Subcutaneous abdominal adipose tissue (tissue), 5 donors: Measurements from ENCODE around the gene KDM4B.

Source experiments
- H3K27ac ChIP-seq: one replicate; pipeline ENCODE4 v1.7.0; 2013; ENCODE audit warnings: low read depth, mild to moderate bottlenecking, inconsistent platforms, low read length, moderate library complexity
- H3K27me3 ChIP-seq, 5 donors: one replicate each; pipeline ENCODE4 v1.7.0; 2013; ENCODE audit warnings: low read length in 5 of 5, inconsistent platforms in 1 of 5; ENCODE audit not compliant: control insufficient read depth in 5 of 5, insufficient read depth in 4 of 5
- H3K36me3 ChIP-seq, 5 donors: one replicate each; pipeline ENCODE4 v1.7.0; 2013; ENCODE audit warnings: low read length in 5 of 5; ENCODE audit not compliant: control insufficient read depth in 5 of 5, insufficient read depth in 5 of 5
- H3K4me1 ChIP-seq, 5 donors: one replicate each; pipeline ENCODE4 v1.7.0; 2013; ENCODE audit warnings: low read length in 5 of 5, mild to moderate bottlenecking in 3 of 5, moderate library complexity in 1 of 5; ENCODE audit not compliant: control insufficient read depth in 5 of 5, insufficient read depth in 5 of 5
- H3K4me3 ChIP-seq, 5 donors: one replicate each; pipeline ENCODE4 v1.7.0; 2013; ENCODE audit warnings: low read length in 5 of 5, low read depth in 1 of 5
- H3K9ac ChIP-seq, 5 donors: one replicate each; pipeline ENCODE4 v1.7.0; 2013; ENCODE audit warnings: low read length in 5 of 5, mild to moderate bottlenecking in 4 of 5, moderate library complexity in 3 of 5
- H3K9me3 ChIP-seq, 5 donors: one replicate each; pipeline ENCODE4 v1.7.0; 2013; ENCODE audit warnings: low read length in 5 of 5; ENCODE audit not compliant: control insufficient read depth in 5 of 5
- donor health status: healthy.
- donor health status: healthy.
- donor health status: healthy.
- donor health status: healthy.
- donor health status: healthy.

Gene KDM4B

DNA sequence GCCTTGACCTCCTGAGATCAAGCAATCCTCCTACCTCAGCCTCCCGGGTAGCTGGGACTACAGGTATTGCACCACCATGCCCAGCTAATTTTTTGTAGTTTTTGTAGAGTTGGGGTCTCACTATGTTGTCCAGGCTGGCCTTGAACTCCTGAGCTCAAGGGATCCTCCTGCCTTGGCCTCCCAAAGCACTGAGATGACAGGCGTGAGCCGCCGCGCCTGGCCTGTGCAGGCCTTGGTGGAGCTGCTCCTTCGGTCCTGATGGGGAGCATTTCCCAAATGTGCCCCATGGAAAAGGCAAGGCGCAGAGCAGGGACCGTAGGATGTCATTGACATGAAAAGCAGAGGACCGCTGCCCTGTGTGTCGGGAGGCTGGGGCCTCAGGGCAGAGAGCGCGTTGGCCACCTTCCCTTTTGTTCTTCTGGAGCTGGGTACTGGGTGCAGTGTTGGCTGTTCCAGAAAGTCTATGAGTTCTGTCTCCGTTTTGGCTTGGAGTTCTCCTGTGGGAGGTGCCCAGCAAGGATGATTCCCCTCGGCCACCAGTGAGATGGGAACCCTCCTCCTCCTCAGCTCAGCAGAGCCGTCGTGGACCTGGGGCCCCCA is 128.5 kb downstream of the KDM4B start:
- Histone ChIP-seq H3K4me1 (peaks cover 0 to 6% (median 0%) of the 10 kb centered on the region in 5 donors), H3K4me3 (no peak overlapping the region), H3K9ac (no peak overlapping the region), H3K27me3 (no peaks in the 10 kb centered on the region), H3K36me3 (peaks cover 0 to 44% (median 21%) of the 10 kb centered on the region in 5 donors), H3K9me3 (peaks cover 7 to 24% (median 19%) of the 10 kb centered on the region in 5 donors), H3K27ac (no peak overlapping the region)

- Histone ChIP-seq H3K4me1 (peaks cover 0 to 10% (median 4%) of the 10 kb centered on the region in 5 donors), H3K36me3 (peaks cover 0 to 45% (median 18%) of the 10 kb centered on the region in 5 donors), H3K4me3 (no peak overlapping the region), H3K9me3 (peaks cover 7 to 24% (median 19%) of the 10 kb centered on the region in 5 donors), H3K9ac (no peak overlapping the region), H3K27me3 (no peaks in the 10 kb centered on the region), H3K27ac (no peak overlapping the region)
Measured at GRCh38 chr19:5097959-5098623, 129.2 kb downstream of the KDM4B start.

- H3K9ac ChIP-seq, result no peak overlapping the region
- no peak overlapping the region for H3K27ac ChIP-seq
- peaks cover 0 to 44% (median 18%) of the 10 kb centered on the region in 5 donors for H3K36me3 ChIP-seq
- H3K9me3 ChIP-seq, result peaks cover 7 to 24% (median 19%) of the 10 kb centered on the region in 5 donors
- H3K27me3 ChIP-seq, result no peaks in the 10 kb centered on the region
- H3K4me3 ChIP-seq, result no peak overlapping the region
- peaks cover 0 to 12% (median 10%) of the 10 kb centered on the region in 5 donors for H3K4me1 ChIP-seq
Measured at GRCh38 chr19:5098646-5099045, 129.7 kb downstream of the KDM4B start.

GRCh38 chr19:5099701-5100221 is 130.8 kb downstream of the KDM4B start:
- H3K4me1 ChIP-seq, result peaks cover 0 to 13% (median 11%) of the 10 kb centered on the region in 5 donors
- H3K27me3 ChIP-seq, result no peaks in the 10 kb centered on the region
- peaks cover 7 to 24% (median 19%) of the 10 kb centered on the region in 5 donors for H3K9me3 ChIP-seq
- H3K36me3 ChIP-seq, result peaks cover 0 to 38% (median 18%) of the 10 kb centered on the region in 5 donors
- no peak overlapping the region for H3K4me3 ChIP-seq
- no peak overlapping the region for H3K27ac ChIP-seq
- no peak overlapping the region for H3K9ac ChIP-seq

DNA sequence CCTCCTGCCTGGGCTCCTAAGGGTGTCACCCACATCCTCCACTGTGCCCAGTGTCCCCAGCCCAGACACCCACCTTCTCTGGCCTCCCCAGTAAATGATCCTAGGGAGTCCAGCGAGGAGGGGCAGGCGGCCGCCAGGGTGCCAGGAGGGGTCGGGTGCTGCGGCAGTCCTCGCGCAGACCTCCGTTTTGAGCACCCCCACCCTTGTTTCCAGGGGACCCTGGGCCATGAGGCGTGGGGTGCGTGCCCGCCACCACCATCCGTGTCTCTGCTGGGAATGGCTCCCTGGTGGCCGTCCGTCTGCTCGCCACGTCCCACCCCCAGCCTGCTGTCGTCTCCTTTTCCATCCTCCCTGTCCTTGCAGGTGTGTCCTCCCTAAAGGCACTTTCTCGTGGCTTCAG is 133.0 kb downstream of the KDM4B start:
- Histone ChIP-seq H3K27me3 (no peaks in the 10 kb centered on the region), H3K9ac (no peak overlapping the region), H3K36me3 (peaks cover 0 to 47% (median 28%) of the 10 kb centered on the region in 5 donors), H3K9me3 (peaks cover 7 to 24% (median 19%) of the 10 kb centered on the region in 5 donors), H3K4me1 (peaks cover 0 to 13% (median 11%) of the 10 kb centered on the region in 5 donors), H3K4me3 (no peak overlapping the region), H3K27ac (no peak overlapping the region)

GRCh38 chr19:5102520-5102919 is 133.6 kb downstream of the KDM4B start:
- peaks cover 0 to 49% (median 32%) of the 10 kb centered on the region in 5 donors for H3K36me3 ChIP-seq
- no peak overlapping the region for H3K27ac ChIP-seq
- peaks cover 7 to 22% (median 19%) of the 10 kb centered on the region in 5 donors for H3K9me3 ChIP-seq
- H3K4me1 ChIP-seq, result peaks cover 0 to 13% (median 11%) of the 10 kb centered on the region in 5 donors
- no peak overlapping the region for H3K9ac ChIP-seq
- no peak overlapping the region for H3K4me3 ChIP-seq
- no peaks in the 10 kb centered on the region for H3K27me3 ChIP-seq

GRCh38 chr19:5103061-5103701 is 134.3 kb downstream of the KDM4B start:
- Histone ChIP-seq H3K9ac (peak overlapping the region in 1 of 5 donors; percentile 15), H3K4me1 (peaks cover 0 to 13% (median 11%) of the 10 kb centered on the region in 5 donors), H3K36me3 (peaks cover 0 to 48% (median 29%) of the 10 kb centered on the region in 5 donors), H3K27ac (no peak overlapping the region), H3K27me3 (no peaks in the 10 kb centered on the region), H3K9me3 (peaks cover 7 to 19% (median 19%) of the 10 kb centered on the region in 5 donors), H3K4me3 (no peak overlapping the region)

GRCh38 chr19:5103812-5104410 is 135.0 kb downstream of the KDM4B start:
- H3K4me3 ChIP-seq, result no peak overlapping the region
- H3K9me3 ChIP-seq, result peaks cover 7 to 14% (median 12%) of the 10 kb centered on the region in 5 donors
- peak overlapping the region in 1 of 5 donors; percentile 15 for H3K9ac ChIP-seq
- peaks cover 0 to 13% (median 11%) of the 10 kb centered on the region in 5 donors for H3K4me1 ChIP-seq
- peaks cover 0 to 43% (median 23%) of the 10 kb centered on the region in 5 donors for H3K36me3 ChIP-seq
- no peaks in the 10 kb centered on the region for H3K27me3 ChIP-seq
- no peak overlapping the region for H3K27ac ChIP-seq

DNA sequence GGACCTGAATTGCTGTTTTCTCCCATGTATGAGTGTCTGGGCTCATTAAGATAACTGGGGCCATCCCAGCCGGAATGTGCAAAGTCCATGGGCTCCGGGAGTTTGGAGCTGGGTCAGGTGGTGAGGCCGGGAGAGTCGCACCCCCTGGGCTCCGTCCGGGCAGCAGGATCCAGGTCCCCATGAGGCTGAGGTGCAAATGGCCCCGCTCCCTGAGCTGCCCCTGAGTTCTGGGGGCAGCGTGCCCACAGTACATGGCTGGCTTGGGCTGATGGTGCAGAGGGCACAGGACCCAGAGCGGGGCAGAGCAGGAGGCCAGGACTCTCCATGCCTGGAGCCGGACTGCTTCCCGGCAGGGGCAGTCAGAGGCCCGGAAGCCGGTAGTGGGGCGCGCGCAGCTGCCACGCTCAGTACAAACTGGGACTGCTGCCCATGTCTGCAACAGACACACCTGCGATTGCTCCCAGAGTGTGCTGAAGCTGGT is 136.0 kb downstream of the KDM4B start:
- H3K4me1 ChIP-seq, result peaks cover 0 to 13% (median 11%) of the 10 kb centered on the region in 5 donors
- peaks cover 0 to 42% (median 19%) of the 10 kb centered on the region in 5 donors for H3K36me3 ChIP-seq
- no peak overlapping the region for H3K4me3 ChIP-seq
- H3K9me3 ChIP-seq, result peaks cover 2 to 4% (median 4%) of the 10 kb centered on the region in 5 donors
- no peaks in the 10 kb centered on the region for H3K27me3 ChIP-seq
- H3K27ac ChIP-seq, result no peak overlapping the region
- no peak overlapping the region for H3K9ac ChIP-seq
